Stimulated activated CD4-positive, alpha-beta T cell treated with anti-CD3 and anti-CD28 coated beads, Interleukin-4, amount 100 ng/mL, for 24 hours (primary cell): Measurements from ENCODE around the gene MLIP.
"Not testable (repeated sequence)": the region's sequence is repeated elsewhere in the genome, so short reads cannot be mapped to it uniquely, and the experiment has no call there.

ENCODE experiments used
- DNase-seq: peaks from one replicate; pipeline ENCODE4 v3.0.0-alpha.2; 2020

MLIP gene

DNA sequence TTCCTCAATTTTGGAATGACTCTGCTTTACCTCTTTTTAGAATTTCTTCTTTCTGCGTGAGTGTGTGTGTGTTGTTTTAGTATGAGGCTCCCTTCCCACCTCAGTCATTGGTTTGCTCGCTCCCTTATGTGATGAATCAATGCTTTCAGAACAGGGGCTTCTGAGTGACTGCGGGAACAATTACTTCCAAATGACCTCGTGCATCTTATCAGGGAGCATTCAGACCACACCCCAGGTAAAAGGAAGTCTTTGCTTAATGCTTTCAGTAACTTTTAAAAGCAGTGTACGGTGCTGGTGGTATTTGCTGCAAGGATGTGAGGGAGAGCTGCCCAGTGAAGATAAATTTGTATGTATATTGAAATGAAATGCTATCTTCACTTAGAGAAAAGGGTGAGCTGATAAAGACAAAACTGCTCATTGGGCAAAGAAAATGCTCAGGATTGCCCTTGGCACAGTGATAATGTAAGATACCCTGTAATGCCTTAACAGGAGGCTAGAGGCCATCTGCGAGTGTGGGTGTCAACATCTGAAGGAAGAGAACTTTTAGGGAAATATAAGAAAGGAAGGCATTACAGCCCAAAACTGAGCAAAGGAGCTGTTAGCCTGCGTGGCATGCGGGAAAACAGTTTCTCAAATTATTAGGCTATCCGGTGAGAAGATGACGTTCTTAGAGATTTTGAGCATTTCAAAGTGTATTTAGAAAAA, at the start of gene MLIP:
Gene MLIP (plus strand): TSS at position 103 of the 705 bp plus-strand sequence. CDS start 37 bp downstream, at position 140.
- no peak for DNase-seq

GRCh38 chr6:54063228-54063539, 48.1 kb upstream of the MLIP start:
- DNase-seq, result no peak

DNA sequence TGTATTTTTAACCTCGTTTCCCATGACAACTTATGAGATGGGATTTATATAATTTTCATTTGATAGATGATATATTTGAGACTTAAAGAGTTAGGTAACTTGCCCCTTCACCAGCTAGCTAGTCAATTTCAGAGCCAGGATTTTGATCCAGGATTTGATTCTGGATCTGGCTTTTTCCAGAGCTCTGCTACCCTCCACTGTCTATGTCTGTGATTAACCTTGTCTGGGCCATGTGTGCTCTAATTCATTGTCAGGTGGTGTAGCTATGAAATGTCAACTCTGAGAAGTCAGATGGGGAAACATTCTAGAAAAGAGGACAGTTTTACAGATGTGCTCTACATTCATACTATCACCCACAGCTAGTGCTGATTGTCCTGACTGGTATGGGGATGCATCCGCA, 42.5 kb upstream of the MLIP start:
- no peak for DNase-seq

- no peak for DNase-seq
Measured at GRCh38 chr6:54070025-54070424, 41.2 kb upstream of the MLIP start.

GRCh38 chr6:54071821-54072340, 39.4 kb upstream of the MLIP start:
- no peak for DNase-seq

- DNase-seq, result no peak
Measured at GRCh38 chr6:54072635-54073313, 38.5 kb upstream of the MLIP start.

DNA sequence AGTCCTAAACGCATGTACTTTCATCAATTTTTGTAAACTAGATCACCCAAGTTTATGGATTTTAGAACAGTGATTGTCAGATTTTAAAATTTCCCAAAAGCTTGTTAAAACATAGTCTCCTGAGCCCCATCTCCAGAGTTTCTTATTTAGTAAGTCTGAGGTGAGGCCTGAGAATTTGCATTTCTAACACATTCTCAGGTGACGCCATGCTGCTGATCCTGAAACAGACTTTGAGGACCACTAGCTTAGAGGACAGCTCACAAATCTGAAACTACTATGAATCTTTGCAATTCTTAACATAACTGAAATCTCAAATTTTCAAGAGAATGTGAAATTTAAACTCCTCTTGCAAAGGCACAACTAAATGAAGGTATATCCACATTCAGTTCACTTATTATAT, 37.8 kb upstream of the MLIP start:
- DNase-seq, result no peak

GRCh38 chr6:54074109-54074508, 37.1 kb upstream of the MLIP start:
- no peak for DNase-seq

DNA sequence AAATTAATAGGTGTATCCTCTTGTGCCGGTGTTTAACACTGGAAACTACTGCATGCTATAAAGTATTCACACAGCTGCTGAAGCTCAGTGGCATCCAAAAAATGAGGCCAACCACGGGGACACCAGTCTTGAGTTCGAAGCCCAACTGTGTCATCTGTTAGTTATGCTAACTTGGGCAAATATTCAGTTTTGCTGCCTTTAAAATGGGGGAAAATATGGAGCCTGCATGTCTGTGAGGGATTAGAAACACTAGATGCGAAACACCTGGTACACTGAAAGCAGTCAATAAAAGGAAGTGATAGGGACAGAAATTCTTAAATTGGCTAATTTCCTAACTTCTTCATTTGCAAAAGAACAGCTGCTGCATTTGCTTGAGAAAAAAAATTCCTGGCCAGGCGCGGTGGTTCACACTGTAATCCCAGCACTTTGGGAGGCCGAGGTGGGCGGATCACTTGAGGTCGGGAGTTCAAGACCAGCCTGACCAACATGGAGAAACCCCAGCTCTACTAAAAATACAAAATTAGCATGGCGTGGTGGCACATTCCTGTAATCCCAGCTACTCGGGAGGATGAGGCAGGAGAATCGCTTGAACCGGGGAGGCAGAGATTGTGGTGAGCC, 36.6 kb upstream of the MLIP start:
- DNase-seq, result no peak

DNA sequence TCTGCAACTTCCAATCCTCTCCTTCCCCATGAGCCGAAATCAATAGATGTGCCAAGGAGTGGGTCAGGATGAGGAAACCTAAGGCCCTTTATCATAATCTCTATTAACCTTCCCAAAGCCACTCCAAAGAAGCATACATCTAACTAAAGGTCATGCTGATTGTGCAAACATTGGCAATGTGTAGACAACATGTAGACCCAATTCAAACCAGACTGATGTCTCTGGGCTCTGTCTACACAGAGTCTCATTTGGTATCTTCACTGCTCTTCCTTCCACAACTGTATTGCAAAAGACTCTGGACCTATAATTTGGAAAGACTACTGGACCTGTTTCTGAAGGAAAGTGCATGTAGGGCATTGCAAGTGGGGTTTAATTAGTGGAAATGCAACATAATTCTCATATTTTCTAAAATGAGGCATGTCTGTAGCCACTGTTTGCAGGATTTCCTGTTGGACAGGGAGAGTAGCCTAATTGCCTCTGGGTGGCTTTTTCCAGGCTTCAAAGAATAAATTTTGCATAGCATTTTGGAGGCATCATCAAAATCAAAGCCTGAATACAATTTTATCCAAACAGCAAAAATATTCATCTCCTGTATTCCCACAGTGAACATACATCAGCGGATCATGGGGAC, 35.0 kb upstream of the MLIP start:
- no peak for DNase-seq

GRCh38 chr6:54081499-54081898, 29.7 kb upstream of the MLIP start:
- DNase-seq, result not testable (repeated sequence)

- no peak for DNase-seq
Measured at GRCh38 chr6:54083287-54083686, 28.0 kb upstream of the MLIP start.

GRCh38 chr6:54084231-54084630, 27.0 kb upstream of the MLIP start:
- DNase-seq, result no peak

- no peak for DNase-seq
Measured at GRCh38 chr6:54085047-54085446, 26.2 kb upstream of the MLIP start.

GRCh38 chr6:54085541-54085940, 25.7 kb upstream of the MLIP start:
- no peak for DNase-seq

DNA sequence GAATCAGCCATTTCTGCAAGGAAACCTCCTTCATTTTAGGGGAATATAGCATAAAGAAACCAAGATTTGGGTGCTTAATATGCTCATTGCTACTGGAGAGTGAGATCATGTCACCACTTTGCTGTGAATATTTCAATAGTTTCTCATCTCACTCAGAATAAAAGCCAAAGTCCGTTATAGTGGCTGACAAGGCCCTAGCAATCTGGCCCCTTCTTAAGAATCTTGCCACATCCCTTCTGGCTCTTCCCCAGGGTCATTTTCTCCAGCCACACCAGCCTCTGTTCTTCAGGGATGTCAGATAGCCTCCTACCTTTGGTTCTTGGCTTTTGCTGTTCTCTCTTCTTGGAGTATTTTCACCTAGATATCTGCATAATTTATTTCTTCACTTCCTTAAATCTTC, 24.8 kb upstream of the MLIP start:
- no peak for DNase-seq

- DNase-seq, result no peak
Measured at GRCh38 chr6:54087721-54088120, 23.5 kb upstream of the MLIP start.

DNA sequence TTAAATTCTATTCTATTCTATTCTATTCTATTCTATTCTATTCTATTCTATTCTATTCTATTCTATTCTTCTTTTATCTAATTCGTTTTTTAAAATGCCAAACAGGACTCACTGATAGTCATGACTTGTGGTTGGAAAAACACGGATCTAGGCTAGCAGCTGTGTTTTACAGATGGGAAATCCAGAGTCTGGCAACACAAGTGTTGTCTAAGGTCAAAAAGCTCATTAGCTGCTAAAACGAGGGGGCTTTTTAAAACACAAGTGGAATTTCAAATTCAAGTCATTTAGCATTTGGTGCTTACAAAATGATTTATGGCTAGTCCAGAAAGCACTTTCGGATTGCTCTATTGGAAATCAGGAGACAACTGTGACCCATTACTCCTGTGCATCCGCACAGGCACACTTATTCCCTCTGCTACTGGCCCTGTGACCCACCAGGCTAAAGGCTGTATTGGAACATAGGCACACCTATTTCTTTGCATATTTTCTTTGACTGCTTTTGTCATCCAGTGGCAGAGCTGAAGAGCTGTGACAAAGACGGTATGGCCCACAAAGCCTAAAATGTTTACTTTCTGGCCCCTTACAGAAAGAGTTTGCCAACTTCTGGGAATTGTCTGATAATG, 17.8 kb upstream of the MLIP start:
- no peak for DNase-seq

- DNase-seq, result no peak
Measured at GRCh38 chr6:54094293-54094692, 16.9 kb upstream of the MLIP start.

DNA sequence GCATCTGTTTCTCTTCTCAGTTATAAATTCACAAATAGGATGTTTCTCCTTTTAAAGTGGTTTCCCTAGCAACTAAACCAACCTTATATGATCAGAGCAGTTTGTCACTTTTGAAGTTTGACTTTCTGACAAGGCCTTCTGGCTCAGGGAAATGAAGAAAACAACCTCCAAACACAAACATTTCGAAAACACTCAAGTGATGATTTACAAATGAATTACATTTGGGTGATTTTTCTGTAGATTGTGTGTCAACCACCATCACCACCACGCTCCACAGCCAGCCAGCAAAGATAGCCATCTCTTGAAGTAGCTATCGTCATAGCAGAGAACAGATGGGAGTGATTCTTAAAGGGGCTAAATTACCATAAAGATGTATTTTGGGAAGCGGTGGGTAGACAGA, 16.5 kb upstream of the MLIP start:
- DNase-seq, result no peak

DNA sequence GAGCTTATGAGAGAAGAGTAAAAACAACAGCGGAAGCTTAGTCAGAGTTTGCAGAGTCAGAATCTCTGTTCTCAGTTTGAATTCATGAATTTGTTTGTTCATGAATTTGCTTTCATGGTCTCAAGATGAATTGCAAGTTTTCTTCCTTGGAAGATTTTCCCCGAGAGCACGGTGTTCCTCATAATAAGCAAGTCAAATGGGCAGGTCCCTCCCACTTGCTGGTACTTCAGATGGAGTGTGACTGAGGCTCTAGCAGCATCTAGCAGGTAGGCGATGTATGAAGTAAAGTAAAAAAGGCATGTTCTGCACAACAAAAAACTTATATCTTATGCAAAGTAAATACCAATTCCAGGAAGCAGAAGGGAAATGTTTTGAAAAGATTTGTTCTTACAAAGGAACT, 15.5 kb upstream of the MLIP start:
- no peak for DNase-seq

GRCh38 chr6:54096811-54097210, 14.4 kb upstream of the MLIP start:
- DNase-seq, result no peak

DNA sequence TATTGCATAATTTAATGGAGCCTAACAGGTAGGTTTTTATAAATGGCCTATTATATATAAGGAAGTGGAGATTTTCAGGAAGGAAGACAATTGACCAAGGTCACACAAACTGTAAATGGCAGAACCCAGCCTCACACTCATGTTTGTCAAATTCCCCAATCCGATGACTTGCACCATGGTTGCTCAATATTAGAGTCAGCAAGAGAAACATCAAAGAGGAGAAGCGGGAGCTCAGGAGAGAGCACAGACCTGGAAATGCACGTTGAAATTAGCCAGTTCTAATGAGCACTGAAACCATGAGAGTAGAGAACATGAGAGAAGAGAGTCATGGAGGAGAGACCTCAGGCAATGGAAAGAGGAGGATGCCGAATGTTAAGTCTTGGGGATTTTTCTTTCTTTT, 13.5 kb upstream of the MLIP start:
- DNase-seq, result no peak
